VCaP (cell line): ENCODE results near the gene MPDZ.

ENCODE experiments used
- H3K27ac ChIP-seq: fragments of 450-650 bp; 2 replicates; pipeline ENCODE4 v1.5.1; 2017
- CTCF ChIP-seq: fragments of 450-650 bp; conservative IDR thresholded peaks from 2 replicates; pipeline ENCODE4 v1.5.1; 2017; ENCODE audit warnings: mild to moderate bottlenecking, moderate library complexity

MPDZ gene

DNA sequence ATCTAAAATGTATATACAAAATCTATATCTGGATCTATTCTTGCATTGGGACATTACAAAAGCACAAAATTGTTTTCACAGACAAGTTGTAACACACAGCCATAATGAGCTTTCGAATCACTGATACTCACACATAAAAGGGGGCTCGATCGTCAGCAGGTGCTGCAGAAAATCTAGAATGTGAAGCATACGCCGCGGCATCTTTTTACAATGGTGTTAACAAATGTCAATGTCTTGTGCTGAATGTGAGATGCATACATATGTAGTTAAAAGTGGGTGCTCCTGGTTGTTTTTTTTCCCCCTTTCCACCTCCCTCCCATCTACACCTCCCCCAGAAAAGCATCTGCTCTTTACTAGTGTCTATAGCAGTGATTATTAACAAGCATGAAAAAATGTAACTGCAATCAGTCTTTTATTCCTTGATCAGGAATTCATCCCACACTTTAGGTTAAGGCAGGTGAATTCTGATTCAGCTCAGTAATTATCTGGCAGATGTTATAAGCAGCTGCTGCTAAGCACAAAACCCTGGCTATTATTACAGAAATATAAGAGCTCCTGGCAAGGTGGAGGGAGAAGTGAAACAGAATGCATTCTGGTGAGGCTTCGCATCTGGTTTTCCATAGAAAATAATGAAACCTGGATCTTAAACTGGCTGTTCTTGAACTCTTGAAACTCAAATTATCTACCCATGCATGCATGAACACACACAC lies 114.1 kb downstream of the MPDZ start:
- no peak for TF ChIP-seq CTCF
- no peak overlapping the region for H3K27ac ChIP-seq

DNA sequence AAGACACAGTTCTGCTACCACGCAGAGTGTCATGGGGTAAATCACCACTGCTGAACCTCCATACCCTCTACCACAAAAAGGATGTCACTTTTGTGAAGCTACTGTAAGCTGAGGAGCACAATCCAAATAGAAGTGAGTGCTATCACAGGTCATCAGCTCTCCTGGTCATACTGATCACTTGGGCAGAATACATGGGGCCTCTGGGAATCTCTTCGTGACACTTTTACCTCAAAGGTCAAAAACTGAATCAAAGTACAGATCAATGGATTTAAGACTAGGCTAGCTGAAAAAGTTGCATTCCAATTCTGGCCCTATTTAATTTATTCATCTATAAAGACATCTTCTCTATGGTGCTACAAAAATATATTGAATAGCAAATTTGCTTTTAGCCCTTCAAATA lies 115.5 kb downstream of the MPDZ start:
- no peak overlapping the region for H3K27ac ChIP-seq
- no peak for TF ChIP-seq CTCF

GRCh38 chr9:13163287-13163686 lies 116.2 kb downstream of the MPDZ start:
- H3K27ac ChIP-seq = no peak overlapping the region
- TF ChIP-seq CTCF = no peak

- no peak for TF ChIP-seq CTCF
- H3K27ac ChIP-seq = no peak overlapping the region
Observed at GRCh38 chr9:13160051-13160450, 119.4 kb downstream of the MPDZ start.

DNA sequence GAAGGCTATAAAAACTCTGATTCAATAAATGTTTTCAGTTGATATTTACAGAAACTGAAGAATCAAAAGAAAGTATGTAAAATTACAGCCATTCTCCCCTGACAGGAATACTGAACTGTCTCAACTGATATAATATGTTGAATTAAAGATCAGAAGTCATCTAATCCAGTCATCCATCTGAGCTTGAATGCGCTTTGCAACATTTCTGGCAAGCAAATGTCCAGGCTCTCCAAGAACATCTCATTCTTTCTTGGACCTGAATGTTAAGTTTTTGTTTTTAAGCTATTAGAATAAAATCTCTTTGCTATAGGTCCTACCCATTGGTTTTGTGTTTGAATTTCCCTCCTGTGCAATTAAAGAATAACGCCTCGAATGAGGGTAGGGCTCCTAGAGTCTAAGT lies 120.5 kb downstream of the MPDZ start:
- TF ChIP-seq CTCF = no peak

GRCh38 chr9:13151489-13151888 lies 128.0 kb downstream of the MPDZ start:
- no peak overlapping the region for H3K27ac ChIP-seq
- TF ChIP-seq CTCF = no peak

More for the DNA sequence above, 120.5 kb downstream of the MPDZ start:
- no peak overlapping the region for H3K27ac ChIP-seq

DNA sequence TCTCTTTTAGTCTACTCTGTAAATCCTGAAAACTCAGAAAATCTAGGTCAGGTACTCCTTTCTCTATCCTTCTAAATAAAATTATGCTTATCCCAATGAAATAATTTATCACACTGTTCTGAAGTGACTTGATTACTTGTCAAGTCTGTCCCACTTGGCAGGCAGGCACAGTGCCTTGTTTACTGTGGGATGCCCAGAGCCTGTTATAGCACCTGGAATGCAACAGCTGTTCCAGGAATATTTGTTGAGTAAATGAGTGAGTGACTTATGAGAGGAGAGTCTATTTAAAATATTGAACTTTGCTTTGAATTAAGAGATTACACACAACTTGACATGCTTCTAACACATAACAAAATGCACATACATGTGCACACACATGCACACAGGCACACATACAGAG lies 130.0 kb downstream of the MPDZ start:
- no peak overlapping the region; the same call in 1 of the 2 replicates for H3K27ac ChIP-seq
- no peak for TF ChIP-seq CTCF
